ENCODE results near the gene CFDP1. TPM values are rescaled to one million over a fixed set of nuclear protein-coding genes. Genes with fewer than 3 reads are reported as not detected.

Gene CFDP1
- total RNA-seq, 1 donor, result 41.3 TPM

DNA sequence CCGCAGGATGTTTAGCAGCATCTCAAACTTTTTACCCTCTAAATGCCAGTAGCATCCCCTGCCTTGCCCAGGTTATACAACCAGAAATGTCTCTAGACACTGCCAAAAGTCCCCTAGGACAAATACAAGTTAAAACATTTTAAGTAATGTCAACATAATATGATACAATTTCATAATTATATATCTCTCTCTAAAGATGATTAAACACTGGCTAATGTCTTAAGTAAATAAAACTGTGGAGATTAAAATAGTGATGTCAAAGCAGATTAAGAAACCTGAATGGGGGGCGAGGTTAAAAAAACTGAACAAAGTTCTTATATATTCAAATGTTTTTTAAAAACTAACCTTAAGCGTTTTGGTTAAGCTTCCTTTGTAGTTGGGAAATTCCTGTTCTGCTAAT is 62.1 kb downstream of the CFDP1 start:
- no peaks in the 10 kb centered on the region for H4K20me1 ChIP-seq (ENCODE audit: insufficient read depth, low read length)
- no peak for DNase-seq (ENCODE audit: insufficient read length, low spot score, missing footprints)
- H2AFZ ChIP-seq (ENCODE audit: low read length), result no peak overlapping the region
- peaks cover 5% of the 10 kb centered on the region for H3K36me3 ChIP-seq (ENCODE audit: insufficient read depth, low read length)
- H3K9me3 ChIP-seq (ENCODE audit: low read depth, low read length), result no peaks in the 10 kb centered on the region
- H3K27me3 ChIP-seq (ENCODE audit: insufficient read depth, low read length), result no peaks in the 10 kb centered on the region
- H3K27ac ChIP-seq (ENCODE audit: low read depth, low read length), result peak overlapping the region; percentile 65
- peaks cover 24% of the 10 kb centered on the region for H3K4me1 ChIP-seq (ENCODE audit: insufficient read depth, low read length)
- H3K79me2 ChIP-seq (ENCODE audit: insufficient read depth, low read length), result peaks cover 3% of the 10 kb centered on the region
- TF ChIP-seq, protein P1, sequence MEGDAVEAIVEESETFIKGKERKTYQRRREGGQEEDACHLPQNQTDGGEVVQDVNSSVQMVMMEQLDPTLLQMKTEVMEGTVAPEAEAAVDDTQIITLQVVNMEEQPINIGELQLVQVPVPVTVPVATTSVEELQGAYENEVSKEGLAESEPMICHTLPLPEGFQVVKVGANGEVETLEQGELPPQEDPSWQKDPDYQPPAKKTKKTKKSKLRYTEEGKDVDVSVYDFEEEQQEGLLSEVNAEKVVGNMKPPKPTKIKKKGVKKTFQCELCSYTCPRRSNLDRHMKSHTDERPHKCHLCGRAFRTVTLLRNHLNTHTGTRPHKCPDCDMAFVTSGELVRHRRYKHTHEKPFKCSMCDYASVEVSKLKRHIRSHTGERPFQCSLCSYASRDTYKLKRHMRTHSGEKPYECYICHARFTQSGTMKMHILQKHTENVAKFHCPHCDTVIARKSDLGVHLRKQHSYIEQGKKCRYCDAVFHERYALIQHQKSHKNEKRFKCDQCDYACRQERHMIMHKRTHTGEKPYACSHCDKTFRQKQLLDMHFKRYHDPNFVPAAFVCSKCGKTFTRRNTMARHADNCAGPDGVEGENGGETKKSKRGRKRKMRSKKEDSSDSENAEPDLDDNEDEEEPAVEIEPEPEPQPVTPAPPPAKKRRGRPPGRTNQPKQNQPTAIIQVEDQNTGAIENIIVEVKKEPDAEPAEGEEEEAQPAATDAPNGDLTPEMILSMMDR (IDR thresholded peaks at IDR 0.05; ENCODE audit: extremely low read depth, low read depth, low read length), result no peak
- H3K4me3 ChIP-seq (ENCODE audit: insufficient read depth, low read length), result no peak overlapping the region
- no peak overlapping the region for H3K4me2 ChIP-seq (ENCODE audit: insufficient read depth, low read length)

DNA sequence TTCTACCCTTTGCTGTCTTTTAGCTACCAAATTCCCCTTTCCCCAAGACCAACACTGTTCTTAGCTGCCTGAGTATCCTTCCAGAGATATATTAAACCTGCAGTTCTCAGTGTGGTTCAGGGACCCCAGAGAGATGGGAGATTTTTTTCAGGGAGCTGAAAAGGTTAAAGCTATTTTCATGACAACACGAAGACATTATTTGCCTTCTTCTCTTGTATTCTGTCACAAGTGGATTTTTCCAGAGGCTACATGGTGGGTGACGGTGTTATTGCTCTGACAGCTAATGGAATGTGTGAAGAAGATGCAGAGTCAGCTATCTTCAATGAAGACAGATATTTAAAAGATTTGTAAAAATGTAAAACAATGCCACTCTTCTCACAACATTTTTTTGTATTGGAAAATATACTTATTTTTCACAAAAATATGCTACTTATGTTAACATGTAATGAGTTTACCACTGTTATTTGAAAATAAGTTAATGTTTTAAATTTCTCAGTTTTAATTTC is 69.0 kb downstream of the CFDP1 start:
- DNase-seq (ENCODE audit: insufficient read length, low spot score, missing footprints), result no peak
- Histone ChIP-seq H3K27ac (ENCODE audit: low read depth, low read length) (no peak overlapping the region), H3K79me2 (ENCODE audit: insufficient read depth, low read length) (no peaks in the 10 kb centered on the region), H3K27me3 (ENCODE audit: insufficient read depth, low read length) (no peaks in the 10 kb centered on the region), H3K4me2 (ENCODE audit: insufficient read depth, low read length) (no peak overlapping the region), H2AFZ (ENCODE audit: low read length) (no peak overlapping the region), H3K36me3 (ENCODE audit: insufficient read depth, low read length) (peaks cover 4% of the 10 kb centered on the region), H4K20me1 (ENCODE audit: insufficient read depth, low read length) (no peaks in the 10 kb centered on the region), H3K4me3 (ENCODE audit: insufficient read depth, low read length) (no peak overlapping the region), H3K9me3 (ENCODE audit: low read depth, low read length) (no peaks in the 10 kb centered on the region), H3K4me1 (ENCODE audit: insufficient read depth, low read length) (no peaks in the 10 kb centered on the region)
- TF ChIP-seq, protein P1 (IDR thresholded peaks at IDR 0.05; ENCODE audit: extremely low read depth, low read depth, low read length), result no peak

DNA sequence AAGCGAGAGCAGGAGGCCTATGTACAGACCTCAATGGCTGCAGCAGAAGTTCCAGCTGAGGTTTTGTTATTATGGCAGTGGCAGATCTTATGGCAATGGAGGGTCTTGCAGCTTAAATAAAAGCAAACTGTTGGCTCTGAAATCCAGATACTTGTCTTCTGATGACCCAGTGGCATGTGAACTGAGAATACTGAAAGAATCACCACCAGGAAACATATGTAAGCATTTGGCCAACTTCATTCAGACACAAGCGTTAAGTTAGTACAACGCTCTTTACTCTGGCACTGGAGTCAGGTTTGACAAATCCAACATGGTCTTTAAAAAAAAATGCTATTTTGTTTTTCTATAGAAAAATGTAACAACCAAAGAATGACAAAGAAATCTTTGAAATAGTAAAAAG is 70.5 kb downstream of the CFDP1 start:
- peaks cover 4% of the 10 kb centered on the region for H3K36me3 ChIP-seq (ENCODE audit: insufficient read depth, low read length)
- H3K4me1 ChIP-seq (ENCODE audit: insufficient read depth, low read length), result no peaks in the 10 kb centered on the region
- TF ChIP-seq, protein P1 (IDR thresholded peaks at IDR 0.05; ENCODE audit: extremely low read depth, low read depth, low read length), result no peak
- H3K4me2 ChIP-seq (ENCODE audit: insufficient read depth, low read length), result no peak overlapping the region
- DNase-seq (ENCODE audit: insufficient read length, low spot score, missing footprints), result no peak
- H4K20me1 ChIP-seq (ENCODE audit: insufficient read depth, low read length), result no peaks in the 10 kb centered on the region
- H3K9me3 ChIP-seq (ENCODE audit: low read depth, low read length), result no peaks in the 10 kb centered on the region
- H3K27me3 ChIP-seq (ENCODE audit: insufficient read depth, low read length), result no peaks in the 10 kb centered on the region
- no peak overlapping the region for H3K4me3 ChIP-seq (ENCODE audit: insufficient read depth, low read length)
- no peaks in the 10 kb centered on the region for H3K79me2 ChIP-seq (ENCODE audit: insufficient read depth, low read length)
- no peak overlapping the region for H3K27ac ChIP-seq (ENCODE audit: low read depth, low read length)
- H2AFZ ChIP-seq (ENCODE audit: low read length), result no peak overlapping the region

DNA sequence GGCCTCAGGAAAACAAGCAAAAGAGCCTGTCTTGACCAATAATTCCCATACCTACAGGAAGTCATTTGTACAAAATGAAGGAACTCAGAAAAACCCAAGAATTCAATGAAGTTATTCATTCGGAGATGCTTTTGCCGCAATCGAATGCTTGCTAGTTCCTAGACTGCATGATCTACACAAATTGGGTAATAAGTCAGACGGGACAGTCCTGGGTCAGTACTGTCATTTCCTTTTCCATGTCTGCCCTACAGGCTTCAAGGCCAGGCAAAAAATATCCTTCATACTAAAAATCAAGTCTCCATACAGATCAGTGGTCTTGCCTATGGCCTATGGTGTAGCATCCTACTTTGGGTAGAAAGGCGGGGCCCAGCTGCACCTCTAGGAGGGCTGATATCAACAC is 71.4 kb downstream of the CFDP1 start:
- no peaks in the 10 kb centered on the region for H3K4me1 ChIP-seq (ENCODE audit: insufficient read depth, low read length)
- no peak overlapping the region for H2AFZ ChIP-seq (ENCODE audit: low read length)
- H3K36me3 ChIP-seq (ENCODE audit: insufficient read depth, low read length), result peaks cover 4% of the 10 kb centered on the region
- no peaks in the 10 kb centered on the region for H3K9me3 ChIP-seq (ENCODE audit: low read depth, low read length)
- H4K20me1 ChIP-seq (ENCODE audit: insufficient read depth, low read length), result no peaks in the 10 kb centered on the region
- no peaks in the 10 kb centered on the region for H3K27me3 ChIP-seq (ENCODE audit: insufficient read depth, low read length)
- H3K4me3 ChIP-seq (ENCODE audit: insufficient read depth, low read length), result no peak overlapping the region
- no peaks in the 10 kb centered on the region for H3K79me2 ChIP-seq (ENCODE audit: insufficient read depth, low read length)
- TF ChIP-seq, protein P1 (IDR thresholded peaks at IDR 0.05; ENCODE audit: extremely low read depth, low read depth, low read length), result no peak
- no peak overlapping the region for H3K4me2 ChIP-seq (ENCODE audit: insufficient read depth, low read length)
- no peak overlapping the region for H3K27ac ChIP-seq (ENCODE audit: low read depth, low read length)
- DNase-seq (ENCODE audit: insufficient read length, low spot score, missing footprints), result no peak

All from osteoblast (primary cell).